GM18873 (cell line): ENCODE results near the gene HSFY1.
"Not testable (repeated sequence)": the region's sequence is repeated elsewhere in the genome, so short reads cannot be mapped to it uniquely, and the experiment has no call there.

Experiments
- ATAC-seq: cut with Tn5 transposase; IDR thresholded peaks from one replicate; pipeline ENCODE4 v1.9.1; 2021; ENCODE audit warnings: mild to moderate bottlenecking, moderate library complexity, moderate number of reproducible peaks; ENCODE audit not compliant: unreplicated experiment, low FRiP score

The HSFY1 gene

GRCh38 chrY:18546420-18546819, at the start of gene HSFY1:
Gene HSFY1 (plus strand): TSS chrY:18546720. CDS start chrY:18546788, 68 bp downstream.
- ATAC-seq: not testable (repeated sequence)

- not testable (repeated sequence) for ATAC-seq
Measured at GRCh38 chrY:18504266-18504665, 42.3 kb upstream of the HSFY1 start.

GRCh38 chrY:18530995-18531655, 15.4 kb upstream of the HSFY1 start:
- ATAC-seq: not testable (repeated sequence)

- not testable (repeated sequence) for ATAC-seq
Measured at GRCh38 chrY:18538952-18539351, 7.6 kb upstream of the HSFY1 start.

GRCh38 chrY:18553132-18553531, 6.6 kb downstream of the HSFY1 start:
- ATAC-seq: not testable (repeated sequence)

GRCh38 chrY:18565915-18566314, 19.4 kb downstream of the HSFY1 start:
- not testable (repeated sequence) for ATAC-seq
